Pons (tissue), 1 donor: Measurements from ENCODE around the gene SLC22A7.
"Not testable (repeated sequence)": the region's sequence is repeated elsewhere in the genome, so short reads cannot be mapped to it uniquely, and the experiment has no call there.

Source experiments
- DNase-seq: peaks from one replicate; pipeline ENCODE4 v3.0.0-alpha.2; 2016; ENCODE audit warnings: low spot score

SLC22A7 gene

GRCh38 chr6:43346243-43346642 is 48.2 kb downstream of the SLC22A7 start:
- DNase-seq, result not testable (repeated sequence)

DNA sequence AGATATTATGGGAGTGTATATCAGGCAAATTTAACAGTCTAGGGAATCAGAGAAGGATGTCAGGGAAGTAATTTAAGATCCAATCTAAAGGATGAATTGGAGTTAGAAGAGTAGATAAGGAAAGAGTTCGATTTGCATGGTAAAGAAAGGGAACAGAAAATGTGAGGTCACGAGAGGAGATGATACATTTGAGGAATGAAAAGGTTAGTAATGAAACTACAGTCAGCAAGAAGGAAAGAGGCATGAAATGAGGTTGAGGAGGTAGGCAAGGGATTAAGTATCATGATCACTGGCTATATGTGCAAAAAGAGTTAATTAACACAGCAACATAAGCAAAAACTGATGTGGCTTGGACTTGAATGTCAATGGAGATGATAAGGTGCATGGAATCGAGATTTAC is 49.0 kb downstream of the SLC22A7 start:
- no peak for DNase-seq

DNA sequence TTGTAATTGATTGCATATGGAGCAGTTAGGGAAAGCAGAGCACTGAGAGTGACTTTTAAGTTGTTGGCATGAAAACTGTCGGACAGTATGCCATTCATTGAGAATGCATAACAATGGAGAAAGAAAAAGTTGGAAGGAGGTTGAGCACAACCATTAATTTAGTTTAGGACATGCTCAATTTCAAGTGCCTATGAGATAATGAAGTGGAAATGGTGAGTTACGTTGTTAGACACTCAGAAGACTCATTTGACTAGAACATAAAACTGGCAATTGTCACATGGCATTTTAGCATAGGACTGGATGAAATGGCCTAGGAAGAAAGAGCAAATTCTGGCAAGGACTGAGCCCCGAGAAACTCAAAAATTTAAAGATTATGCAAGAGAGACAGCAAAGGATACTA is 49.4 kb downstream of the SLC22A7 start:
- no peak for DNase-seq

- DNase-seq, result not testable (repeated sequence)
These were observed 53.9 kb downstream of the SLC22A7 start for GRCh38 chr6:43351951-43352350.
